Fibroblast of villous mesenchyme (primary cell): ENCODE results near the gene NFKBIB. TPM values are rescaled to one million over a fixed set of nuclear protein-coding genes. Genes with fewer than 3 reads are reported as not detected.

Experiments used
- DNase-seq: peaks from one replicate; pipeline ENCODE4 v3.0.0-alpha.2; 2010; ENCODE audit warnings: low read depth
- H3K4me3 ChIP-seq: 2 replicates; pipeline ENCODE4 v1.5.1; 2011; ENCODE audit warnings: low read depth, mild to moderate bottlenecking, low read length
- CTCF ChIP-seq: IDR thresholded peaks from 2 replicates; pipeline ENCODE4 v1.5.1; 2012; ENCODE audit warnings: low read depth, mild to moderate bottlenecking, low read length; ENCODE audit not compliant: insufficient read depth
- total RNA-seq: library from RNA; depleted of rRNA; stranded (reverse); fragments of >200 nt; gene quantifications from 2 replicates; pipeline ENCODE4 v1.2.3, GENCODE V29; 2012

NFKBIB gene
- total RNA-seq, 1 donor: 7.3 TPM

- no peak overlapping the region for H3K4me3 ChIP-seq
- TF ChIP-seq CTCF: no peak
- no peak for DNase-seq
These were observed 22.7 kb downstream of the NFKBIB start for GRCh38 chr19:38922482-38922881.

GRCh38 chr19:38924388-38924787, 24.6 kb downstream of the NFKBIB start:
- H3K4me3 ChIP-seq: no peak overlapping the region
- TF ChIP-seq CTCF: no peak
- DNase-seq: no peak

GRCh38 chr19:38928391-38929001, 28.7 kb downstream of the NFKBIB start:
- TF ChIP-seq CTCF: no peak
- no peak overlapping the region for H3K4me3 ChIP-seq
- DNase-seq: no peak

- TF ChIP-seq CTCF: peak; percentile 99
These were observed 30.4 kb downstream of the NFKBIB start, which contains the start of gene SARS2 for GRCh38 chr19:38929929-38930775. Gene SARS2, minus strand, starts transcription at chr19:38930763. Its CDS starts 27 bp downstream, at chr19:38930736.

GRCh38 chr19:38930776-38931520, 31.2 kb downstream of the NFKBIB start, which contains the start of gene MRPS12:
Gene MRPS12, plus strand, starts transcription at chr19:38930944. Its CDS starts 351 bp downstream, at chr19:38931295.
- TF ChIP-seq CTCF: no peak
- DNase-seq: peak; percentile 99
- peak within 1 kb of the TSS; percentile 86 for H3K4me3 ChIP-seq

More at GRCh38 chr19:38929929-38930775, 30.4 kb downstream of the NFKBIB start, which contains the start of gene SARS2:
- peak; percentile 96 for DNase-seq
- H3K4me3 ChIP-seq: peak within 1 kb of the TSS; percentile 86

GRCh38 chr19:38931521-38931793, 31.7 kb downstream of the NFKBIB start:
- peak overlapping the region; percentile 86 for H3K4me3 ChIP-seq
- no peak for TF ChIP-seq CTCF
- no peak for DNase-seq
